GM21825 (cell line): ENCODE results near the gene PCED1A.

Source experiments
- ATAC-seq: cut with Tn5 transposase; IDR thresholded peaks from one replicate; pipeline ENCODE4 v1.9.1; 2021; ENCODE audit warnings: mild to moderate bottlenecking, moderate library complexity; ENCODE audit not compliant: unreplicated experiment

The PCED1A gene

GRCh38 chr20:2867081-2867864, 26.8 kb upstream of the PCED1A start:
- ATAC-seq, result no peak

DNA sequence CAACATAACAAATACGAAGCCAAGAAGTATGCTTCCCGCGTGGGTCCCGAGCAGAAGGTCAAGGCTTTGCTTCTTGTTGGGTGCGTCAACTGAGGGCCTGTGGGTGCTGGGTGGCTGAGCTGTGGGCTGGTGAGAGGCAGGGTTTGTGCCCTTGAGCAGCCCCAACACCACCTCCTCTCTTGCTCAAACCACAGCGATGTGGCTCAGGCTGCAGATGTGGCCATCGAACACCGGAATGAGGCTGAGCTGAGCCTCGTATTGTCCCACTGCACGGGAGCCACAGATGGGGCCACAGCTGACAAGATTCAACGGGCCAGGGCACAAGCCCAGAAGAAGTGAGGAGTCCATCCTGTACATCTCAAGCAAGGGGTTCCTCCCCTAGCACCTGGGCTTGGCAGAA, 25.8 kb upstream of the PCED1A start:
- no peak for ATAC-seq

- no peak for ATAC-seq
These were observed 25.2 kb upstream of the PCED1A start for GRCh38 chr20:2865630-2866029.

- ATAC-seq, result no peak
These were observed 24.6 kb upstream of the PCED1A start for GRCh38 chr20:2865101-2865500.

DNA sequence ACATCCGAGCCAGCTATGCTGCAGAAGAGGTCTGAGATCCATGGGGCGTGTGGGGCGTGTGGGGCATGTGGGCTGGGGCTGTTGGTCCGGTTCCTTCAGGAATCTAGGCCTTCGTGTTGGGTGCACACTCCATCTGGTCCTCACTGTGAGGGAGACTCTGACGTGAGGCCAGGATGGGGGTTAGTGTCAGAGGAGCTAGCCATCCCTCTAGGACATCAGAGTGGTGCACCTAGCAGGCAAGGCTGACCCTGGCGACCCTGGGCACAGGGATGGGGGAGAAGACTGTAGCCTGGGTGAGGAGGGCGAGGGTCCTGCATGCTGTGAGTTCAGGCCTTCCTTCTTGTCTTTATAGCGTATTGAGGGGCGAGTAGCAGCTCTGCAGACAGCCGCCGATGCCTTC, 24.2 kb upstream of the PCED1A start:
- ATAC-seq, result no peak

DNA sequence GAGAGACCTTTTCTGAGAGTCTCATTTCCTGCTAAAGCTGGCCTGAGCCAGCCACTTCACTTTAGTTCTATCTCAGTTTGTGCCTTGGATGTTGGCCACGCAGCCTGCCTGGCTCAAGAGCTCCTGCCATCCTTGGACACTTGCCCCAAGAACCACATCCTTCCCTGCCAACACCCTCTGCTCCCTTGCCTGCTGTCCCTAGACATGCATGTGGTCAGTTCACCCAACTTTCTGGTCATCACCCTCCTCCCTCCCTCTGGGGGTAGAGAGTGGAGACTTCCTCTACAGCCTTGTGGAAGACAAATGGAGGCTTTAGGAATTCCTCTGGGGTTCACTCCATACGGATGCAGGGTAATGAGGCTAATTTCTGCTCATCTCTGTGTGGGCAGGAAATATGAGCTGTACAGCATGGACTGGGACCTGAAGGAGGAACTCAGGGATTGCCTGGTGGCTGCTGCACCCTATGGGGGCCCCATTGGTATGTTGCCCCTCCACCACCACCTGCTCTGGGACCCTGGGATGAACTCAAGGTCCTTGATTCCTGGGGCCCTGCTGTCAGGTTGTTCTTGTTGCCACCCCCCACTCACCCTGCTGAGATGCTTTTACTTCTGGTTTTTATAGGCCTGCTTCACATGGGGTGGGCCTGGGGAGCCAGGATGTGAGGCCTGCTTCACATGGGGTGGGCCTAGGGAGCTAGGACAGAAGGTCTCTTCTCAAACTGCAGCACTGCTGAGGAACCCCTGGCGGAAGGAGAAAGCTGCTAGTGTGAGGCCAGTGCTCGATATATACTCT, 19.1 kb upstream of the PCED1A start:
- no peak for ATAC-seq

DNA sequence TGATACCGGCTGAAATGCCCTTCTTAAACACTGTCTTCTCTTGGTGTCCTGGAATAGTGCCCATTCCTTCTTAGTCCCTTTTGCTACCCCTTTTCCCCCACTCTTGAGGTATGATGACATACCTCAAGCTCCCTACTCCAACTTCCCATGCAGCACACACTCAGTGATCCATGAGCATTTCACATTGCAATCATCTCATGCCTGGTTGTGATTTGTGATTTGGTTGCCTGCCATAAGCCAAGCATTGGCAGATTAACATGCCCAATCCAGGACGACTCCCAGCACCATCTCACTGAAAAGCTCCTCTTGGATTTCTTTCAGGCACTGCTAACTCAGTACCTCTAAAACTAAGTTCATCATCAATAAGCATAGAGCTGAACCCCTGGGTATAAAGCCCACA, 18.1 kb upstream of the PCED1A start:
- ATAC-seq, result no peak

GRCh38 chr20:2851086-2851485, 10.6 kb upstream of the PCED1A start:
- ATAC-seq, result no peak

DNA sequence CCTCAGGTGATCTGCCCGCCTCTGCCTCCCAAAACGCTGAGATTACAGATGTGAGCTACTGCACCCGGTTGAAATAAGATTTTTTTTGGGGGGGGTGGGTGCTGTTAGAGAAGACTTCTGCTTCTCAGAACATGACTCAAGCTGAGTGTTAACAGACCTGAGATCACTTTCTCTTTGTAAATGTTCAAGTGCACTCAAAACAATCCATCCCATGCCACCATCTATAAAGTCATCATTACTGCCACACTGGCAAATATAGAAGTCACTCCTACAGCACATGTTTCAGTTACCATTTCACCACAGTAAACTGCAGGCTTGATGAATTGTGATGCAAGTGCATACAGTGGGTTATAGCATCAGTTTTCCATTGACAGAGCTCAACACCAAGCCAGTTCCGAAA, 9.1 kb upstream of the PCED1A start:
- no peak for ATAC-seq

GRCh38 chr20:2847802-2848201, 7.3 kb upstream of the PCED1A start:
- ATAC-seq, result no peak

- no peak for ATAC-seq
These were observed 6.2 kb upstream of the PCED1A start for GRCh38 chr20:2846698-2847097.

GRCh38 chr20:2845607-2846006, 5.2 kb upstream of the PCED1A start:
- no peak for ATAC-seq

DNA sequence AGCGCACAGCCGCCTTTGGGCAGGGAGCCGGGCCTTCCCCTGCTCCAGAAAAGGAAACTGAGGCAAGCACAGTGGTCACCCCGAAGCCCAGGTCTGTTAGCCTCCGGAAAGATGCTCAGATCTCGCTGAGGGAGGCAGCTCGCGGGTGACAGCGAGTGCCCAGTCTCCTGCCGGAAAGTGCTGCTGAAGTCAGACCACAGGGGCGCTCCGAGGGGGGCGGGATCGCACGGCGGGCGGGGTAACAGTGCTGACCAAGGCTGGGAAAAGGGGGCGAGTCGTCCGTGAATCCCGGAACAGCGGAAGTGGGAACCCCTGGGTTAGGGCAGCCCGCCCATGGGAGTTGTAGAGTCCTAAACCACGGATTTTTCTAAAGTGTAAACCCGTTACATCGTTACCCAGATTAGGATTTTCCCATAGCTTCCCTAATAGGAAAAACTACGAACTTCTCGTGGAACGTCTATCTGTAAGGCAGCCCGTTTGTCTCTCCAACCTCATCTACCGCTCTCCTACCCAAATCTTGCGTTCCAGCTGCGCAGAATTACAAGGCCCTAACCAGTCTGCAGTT, 594 bp upstream of the PCED1A start:
- peak; percentile 31 for ATAC-seq

GRCh38 chr20:2839732-2840137, 720 bp downstream of the PCED1A start:
- ATAC-seq, result no peak

DNA sequence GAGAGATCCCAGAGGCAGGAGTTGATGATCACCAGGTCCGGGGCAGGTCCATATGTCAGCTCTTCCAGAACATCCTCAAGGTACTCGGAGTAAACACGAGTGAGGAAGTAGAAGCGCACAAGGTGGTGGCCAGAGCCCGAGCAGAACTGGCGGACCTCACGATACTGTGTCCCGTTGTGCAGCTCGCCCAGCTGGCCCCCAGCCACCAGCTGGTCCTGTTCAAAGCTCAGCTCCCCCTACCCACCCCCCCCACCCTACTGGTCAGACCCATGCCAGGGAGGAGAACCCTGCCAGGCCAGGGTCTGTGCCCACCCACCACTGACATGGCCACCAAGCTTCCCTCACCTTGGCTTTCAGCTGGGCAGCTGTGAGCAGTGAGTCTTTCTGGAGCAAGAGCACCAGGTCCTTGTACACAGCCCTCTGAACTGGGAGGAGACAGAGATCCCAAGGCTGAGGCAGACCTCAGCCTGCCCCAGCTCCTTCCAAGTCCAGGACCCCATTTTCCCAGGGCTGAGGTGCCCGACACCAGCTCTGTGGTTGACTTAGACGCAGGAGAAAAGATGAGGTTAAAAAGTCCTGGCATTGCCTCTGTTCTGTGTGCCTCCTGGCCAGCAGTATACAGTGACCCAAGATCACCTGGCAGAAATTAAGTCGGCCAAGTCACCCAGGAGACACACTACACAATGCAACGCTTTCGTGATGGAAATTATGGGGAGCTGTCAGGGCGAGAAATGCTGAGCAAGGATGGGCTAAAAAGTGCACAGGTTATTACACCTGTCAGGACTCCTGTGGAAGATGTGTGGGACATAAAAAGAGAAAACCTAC, 1.4 kb downstream of the PCED1A start:
- ATAC-seq, result no peak

DNA sequence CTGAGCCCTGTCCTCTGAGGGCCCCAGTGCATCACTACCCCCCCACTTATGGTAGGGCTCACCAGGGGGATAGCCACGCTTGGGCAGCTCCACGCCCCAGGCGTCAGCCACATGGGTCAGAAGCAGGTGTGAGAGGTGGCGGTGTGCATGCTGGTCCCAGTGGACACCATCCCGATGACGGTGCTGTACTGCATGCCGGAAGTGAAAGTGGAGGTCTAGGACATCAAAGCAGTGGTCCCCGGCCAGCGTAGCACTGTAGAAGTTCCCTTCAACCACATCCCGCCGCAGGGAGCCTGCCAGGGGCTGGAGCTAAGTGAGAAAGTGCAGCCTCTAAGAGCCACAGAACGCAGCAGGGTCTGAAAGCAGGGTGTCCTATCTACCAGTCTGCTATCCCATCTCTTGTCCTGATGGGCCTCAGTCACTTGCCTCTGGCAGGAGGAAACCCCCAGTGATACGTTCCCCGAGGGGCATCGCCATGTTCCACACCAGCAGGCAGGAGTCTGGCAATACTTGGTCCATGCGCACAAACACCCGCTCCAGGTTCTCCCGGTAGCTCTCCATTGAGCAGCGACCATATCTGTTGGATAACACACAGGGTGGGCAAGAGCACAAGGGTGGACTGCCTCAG, 2.2 kb downstream of the PCED1A start:
- ATAC-seq, result no peak

- no peak for ATAC-seq
These were observed 3.1 kb downstream of the PCED1A start for GRCh38 chr20:2837221-2837960.

- no peak for ATAC-seq
These were observed 4.4 kb downstream of the PCED1A start for GRCh38 chr20:2836035-2836434.

GRCh38 chr20:2835331-2835796, 5.1 kb downstream of the PCED1A start:
- no peak for ATAC-seq
